ENCODE results near the gene NIPAL4.
"Not testable (repeated sequence)": the region's sequence is repeated elsewhere in the genome, so short reads cannot be mapped to it uniquely, and the experiment has no call there.

Gene NIPAL4

GRCh38 chr5:157463081-157463480 is 3.1 kb downstream of the NIPAL4 start:
- DNase-seq (ENCODE audit: low read depth, low spot score), result no peak

GRCh38 chr5:157463621-157464518 is 3.9 kb downstream of the NIPAL4 start:
- no peak for DNase-seq (ENCODE audit: low read depth, low spot score)

DNA sequence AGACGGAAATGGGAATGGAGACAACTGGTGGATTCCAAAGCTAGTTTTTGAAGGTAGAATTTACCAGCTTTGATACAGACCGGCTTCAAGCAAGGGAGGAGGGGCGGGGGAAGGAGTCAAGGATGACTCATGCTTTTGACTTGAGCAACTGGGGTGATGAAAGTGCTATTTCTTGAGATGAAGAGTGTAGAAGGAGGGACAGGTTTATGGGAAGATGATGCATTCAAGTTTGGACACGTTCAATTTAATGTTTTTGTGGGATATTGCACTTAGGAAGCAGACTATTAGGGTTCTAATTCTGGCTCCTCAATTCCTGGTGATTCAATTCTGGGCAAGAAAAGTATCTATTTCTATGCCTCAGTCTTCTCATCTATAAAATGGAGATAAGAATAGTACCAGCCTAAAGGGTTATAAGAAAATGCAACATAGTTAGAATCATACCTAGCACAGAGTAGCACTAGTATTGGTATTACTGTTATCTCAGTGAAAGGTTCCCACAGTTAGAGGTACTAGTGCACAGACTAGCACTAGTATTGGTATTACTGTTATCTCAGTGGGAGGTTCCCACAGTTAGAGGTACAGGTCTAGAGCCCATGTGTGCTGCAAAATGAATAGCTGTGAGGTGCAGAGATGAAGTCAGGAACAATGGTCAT is 4.6 kb downstream of the NIPAL4 start:
- no peak for DNase-seq (ENCODE audit: low read depth, low spot score)

DNA sequence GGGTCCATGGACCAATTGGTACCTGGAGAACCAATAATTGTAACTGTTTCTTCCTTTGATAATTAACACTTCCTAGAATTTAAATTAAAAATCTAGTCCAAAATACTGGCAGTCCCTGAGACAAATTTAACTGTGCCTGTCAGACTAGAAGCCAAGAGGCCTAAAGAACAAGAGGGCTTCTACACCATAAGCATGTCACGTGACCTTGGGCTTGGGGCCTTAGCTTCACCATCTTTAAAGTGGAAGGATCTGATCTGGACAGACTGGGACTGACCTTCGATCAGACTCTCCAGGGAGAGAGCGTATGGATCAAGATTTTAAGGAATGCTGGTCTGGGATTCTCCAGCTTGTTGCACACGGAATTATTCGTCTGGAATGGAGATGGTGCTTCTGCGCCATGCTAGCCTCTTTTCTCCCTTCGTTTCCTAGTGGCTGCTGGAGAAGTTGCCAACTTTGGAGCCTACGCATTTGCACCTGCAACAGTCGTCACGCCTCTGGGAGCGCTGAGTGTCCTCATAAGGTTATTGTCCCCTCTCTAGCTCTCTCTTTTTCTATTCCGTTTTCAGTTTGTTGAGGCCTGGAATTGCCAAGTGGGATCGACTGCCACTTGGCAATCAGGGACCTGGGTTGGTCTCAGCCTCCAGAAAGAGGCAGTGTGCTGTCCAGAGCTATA is 8.4 kb downstream of the NIPAL4 start:
- no peak for DNase-seq (ENCODE audit: low read depth, low spot score)

GRCh38 chr5:157469073-157469472 is 9.1 kb downstream of the NIPAL4 start:
- no peak for DNase-seq (ENCODE audit: low read depth, low spot score)

DNA sequence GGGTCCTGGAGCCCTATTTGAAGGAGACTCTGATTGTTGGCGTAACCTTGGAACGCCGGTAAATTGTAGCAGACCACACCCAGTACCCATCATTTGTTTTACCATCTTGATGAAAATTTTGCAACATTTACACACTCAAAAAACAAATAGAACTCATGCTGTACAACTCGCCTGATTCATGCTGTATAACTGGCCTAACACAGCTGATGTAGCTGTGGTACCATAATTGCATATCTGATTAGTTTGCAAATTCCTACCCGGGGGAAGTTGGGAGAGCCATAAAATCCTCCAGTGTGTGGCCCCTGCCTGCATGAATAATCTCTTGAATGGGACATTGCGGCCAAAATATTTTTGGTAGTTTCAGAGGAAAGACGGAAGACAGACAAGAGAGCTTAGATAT is 9.7 kb downstream of the NIPAL4 start:
- no peak for DNase-seq (ENCODE audit: low read depth, low spot score)

DNA sequence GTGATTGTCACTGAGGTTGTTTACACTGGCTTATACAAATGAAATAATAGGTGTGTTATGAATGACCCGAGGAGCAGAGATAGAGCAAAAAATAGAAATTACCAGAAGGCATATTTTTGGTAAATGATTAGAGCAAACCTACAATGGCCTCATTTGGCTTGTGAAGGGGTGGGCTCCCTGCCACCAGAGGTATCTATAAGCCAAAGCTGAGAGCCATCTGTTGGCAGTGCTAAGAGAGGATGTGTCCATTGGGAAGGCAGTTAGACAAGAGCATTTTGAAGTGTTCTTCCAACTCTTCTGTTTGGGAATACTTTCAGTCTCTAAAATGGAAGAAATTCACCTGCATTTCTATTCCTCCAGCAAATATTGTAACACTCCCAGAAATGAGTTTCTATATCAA is 10.6 kb downstream of the NIPAL4 start:
- no peak for DNase-seq (ENCODE audit: low read depth, low spot score)

GRCh38 chr5:157471709-157472108 is 11.7 kb downstream of the NIPAL4 start:
- no peak for DNase-seq (ENCODE audit: low read depth, low spot score)

DNA sequence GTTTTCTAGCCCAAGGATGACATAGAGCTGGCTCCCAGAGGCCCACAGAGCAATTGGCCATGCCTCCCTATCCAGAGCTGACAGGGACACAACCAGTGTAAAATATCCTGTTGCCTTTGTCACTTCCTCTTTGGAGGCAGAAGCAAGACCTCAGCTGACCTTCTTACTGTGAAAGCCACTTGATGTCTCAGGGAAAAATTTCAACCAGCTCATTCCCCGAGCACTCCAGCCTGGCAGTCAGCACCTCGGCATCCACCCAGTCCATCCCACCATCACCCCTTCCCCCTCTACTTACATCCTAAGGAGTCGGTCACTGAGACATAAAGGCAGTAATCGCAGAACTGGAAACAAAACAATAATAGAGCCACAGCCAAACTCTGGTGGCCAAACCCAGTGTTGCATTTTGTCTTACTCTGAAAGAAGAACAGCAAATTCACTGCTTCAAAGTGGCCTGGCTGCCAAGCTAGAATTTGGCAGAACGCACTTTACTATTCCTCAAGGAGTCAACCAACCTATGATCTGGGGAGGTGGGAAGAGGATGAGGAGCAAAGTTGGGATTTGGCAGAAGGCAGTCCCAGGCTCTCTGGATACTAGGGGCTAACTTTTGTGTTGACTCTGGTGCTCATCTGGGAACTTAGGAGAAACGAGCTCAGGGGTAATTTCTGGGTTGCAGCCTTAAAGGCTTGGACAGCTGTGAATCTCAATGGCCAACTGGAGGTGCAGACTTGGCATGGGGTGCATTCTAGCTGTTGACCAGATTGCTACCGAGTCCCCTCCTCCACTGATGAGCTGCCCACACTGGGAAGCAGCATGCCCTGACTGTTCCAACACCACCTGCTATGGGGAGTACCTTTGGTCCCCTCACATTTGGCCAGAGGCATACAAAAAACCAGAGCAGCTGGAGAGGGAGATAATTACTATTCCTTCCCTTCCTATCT is 13.6 kb downstream of the NIPAL4 start:
- DNase-seq (ENCODE audit: low read depth, low spot score), result no peak

- DNase-seq (ENCODE audit: low read depth, low spot score), result no peak
Observed at GRCh38 chr5:157475432-157475831, 15.4 kb downstream of the NIPAL4 start.

- DNase-seq (ENCODE audit: low read depth, low spot score), result no peak
Observed at GRCh38 chr5:157476702-157477408, 16.8 kb downstream of the NIPAL4 start.

DNA sequence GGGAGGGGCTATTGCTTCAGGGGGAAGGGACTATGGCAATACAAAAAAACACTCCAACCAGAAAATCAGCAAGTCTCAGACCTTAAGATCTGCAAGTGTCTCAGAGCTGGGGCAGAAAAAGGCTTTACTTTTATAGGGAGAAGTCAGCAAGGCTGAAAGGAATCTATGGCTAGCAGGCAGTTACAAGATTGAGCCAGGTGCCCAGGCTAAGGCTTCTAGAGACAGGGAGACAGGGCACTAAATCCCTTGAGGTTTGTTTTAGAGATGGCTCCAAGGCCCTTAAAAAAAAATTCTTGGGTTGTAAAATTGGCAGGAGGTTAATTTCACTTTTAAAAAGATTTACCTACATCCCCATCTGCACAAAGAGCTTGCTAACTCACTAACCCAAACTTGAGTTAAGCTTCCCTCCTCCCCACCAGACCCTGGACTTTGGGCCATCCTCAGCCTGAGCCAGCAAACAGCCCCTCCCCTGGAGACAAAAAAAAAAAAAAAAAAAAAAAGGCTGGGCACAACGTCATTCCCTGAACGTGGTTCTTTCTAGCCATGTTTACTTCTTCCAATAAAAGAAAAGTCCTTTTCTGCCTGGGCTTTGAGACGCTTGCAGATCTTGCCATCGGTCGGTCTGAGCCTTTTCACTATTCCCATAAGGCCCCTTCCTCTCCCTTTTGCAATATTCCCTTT is 17.9 kb downstream of the NIPAL4 start:
- no peak for DNase-seq (ENCODE audit: low read depth, low spot score)

GRCh38 chr5:157478726-157479125 is 18.7 kb downstream of the NIPAL4 start:
- no peak for DNase-seq (ENCODE audit: low read depth, low spot score)

DNA sequence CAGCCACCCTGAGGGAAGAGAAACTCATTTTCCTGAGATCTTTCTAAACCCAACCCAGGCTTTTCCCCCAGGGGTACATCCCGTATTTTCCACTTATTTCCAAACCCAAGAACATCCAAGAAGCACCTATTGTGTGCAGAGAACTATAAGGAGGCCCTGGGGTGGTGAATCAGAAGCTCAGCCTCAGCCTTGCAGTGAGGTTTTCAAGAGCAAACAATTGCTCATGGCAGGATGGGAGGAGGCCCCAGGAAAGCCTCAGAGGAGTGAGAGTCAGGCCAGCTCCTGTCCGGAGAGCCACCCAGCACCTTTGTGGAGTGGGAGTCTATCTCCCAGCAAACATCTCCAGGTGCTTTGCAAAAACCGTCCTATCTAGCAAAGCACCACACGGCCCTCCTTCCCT is 19.2 kb downstream of the NIPAL4 start:
- DNase-seq (ENCODE audit: low read depth, low spot score), result no peak

GRCh38 chr5:157479612-157480510 is 19.8 kb downstream of the NIPAL4 start:
- no peak for DNase-seq (ENCODE audit: low read depth, low spot score)

- DNase-seq (ENCODE audit: low read depth, low spot score), result no peak
Observed at GRCh38 chr5:157481265-157481664, 21.3 kb downstream of the NIPAL4 start.

- no peak for DNase-seq (ENCODE audit: low read depth, low spot score)
Observed at GRCh38 chr5:157481666-157482065, 21.7 kb downstream of the NIPAL4 start.

DNA sequence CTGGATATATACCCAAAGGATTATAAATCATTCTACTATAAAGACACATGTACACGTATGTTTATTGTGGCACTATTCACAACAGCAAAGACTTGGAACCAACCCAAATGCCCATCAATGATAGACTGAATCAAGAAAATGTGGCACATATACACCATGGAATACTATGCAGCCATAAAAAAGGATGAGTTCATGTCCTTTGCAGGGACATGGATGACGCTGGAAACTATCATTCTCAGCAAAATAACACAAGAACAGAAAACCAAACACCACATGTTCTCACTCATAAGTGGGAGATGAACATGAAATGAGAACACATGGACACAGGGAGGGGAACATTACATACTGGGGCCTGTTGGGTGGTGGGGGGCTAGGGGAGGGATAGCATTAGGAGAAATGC is 22.7 kb downstream of the NIPAL4 start:
- DNase-seq (ENCODE audit: low read depth, low spot score), result not testable (repeated sequence)

GRCh38 chr5:157484768-157485167 is 24.8 kb downstream of the NIPAL4 start:
- no peak for DNase-seq (ENCODE audit: low read depth, low spot score)
